Middle frontal gyrus (tissue), 1 donor: Measurements from ENCODE around the gene INSRR.

Experiments
- DNase-seq: peaks from one replicate; pipeline ENCODE4 v3.0.0-alpha.2; 2015; ENCODE audit warnings: low spot score; ENCODE audit errors: extremely low spot score

Gene INSRR

DNA sequence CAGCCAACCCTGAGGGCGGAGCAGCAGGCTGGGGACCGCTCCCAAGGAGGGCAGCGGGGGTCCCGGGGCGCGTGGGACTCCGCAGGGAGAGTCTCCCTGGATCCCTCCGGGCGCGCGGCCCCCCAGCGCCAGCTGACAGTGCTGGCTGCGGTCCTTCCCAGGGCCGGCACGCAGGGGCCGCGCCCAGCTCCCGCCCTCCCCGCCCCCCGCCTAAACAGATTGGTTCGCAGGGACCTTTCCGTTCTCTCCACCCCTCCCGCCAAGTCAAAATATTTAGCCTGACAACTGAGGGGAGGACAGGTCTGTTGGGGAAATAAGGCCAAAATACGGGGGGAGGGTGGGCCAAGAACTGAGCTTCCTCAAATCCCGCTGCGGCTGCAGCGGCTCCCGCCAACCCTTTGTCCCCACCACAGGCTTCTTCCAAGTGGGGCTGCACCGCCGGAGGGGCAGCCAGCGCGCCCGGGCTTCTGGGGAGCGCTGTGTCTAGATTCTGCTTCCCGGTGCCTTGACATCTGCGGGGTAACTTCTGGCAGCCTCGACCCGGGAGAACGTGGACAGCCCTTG is at the start of gene INSRR:
TSS of gene INSRR (minus strand) at position 159 of the 564 bp plus-strand sequence. CDS start 496 bp downstream, outside the sequence.
- DNase-seq, result no peak

DNA sequence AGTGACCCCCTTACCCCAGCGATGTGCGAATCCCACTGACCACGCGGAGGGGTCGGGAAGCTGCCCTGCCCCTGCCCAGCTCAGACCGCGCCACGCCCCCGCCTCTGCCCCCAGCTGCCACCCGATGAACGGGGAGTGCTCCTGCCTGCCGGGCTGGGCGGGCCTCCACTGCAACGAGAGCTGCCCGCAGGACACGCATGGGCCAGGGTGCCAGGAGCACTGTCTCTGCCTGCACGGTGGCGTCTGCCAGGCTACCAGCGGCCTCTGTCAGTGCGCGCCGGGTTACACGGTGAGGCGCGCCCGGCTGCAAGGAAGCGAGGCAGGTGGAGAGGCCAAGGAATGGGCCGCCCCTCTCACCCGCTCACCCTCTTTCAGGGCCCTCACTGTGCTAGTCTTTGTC is 49.6 kb upstream of the INSRR start:
- no peak for DNase-seq

DNA sequence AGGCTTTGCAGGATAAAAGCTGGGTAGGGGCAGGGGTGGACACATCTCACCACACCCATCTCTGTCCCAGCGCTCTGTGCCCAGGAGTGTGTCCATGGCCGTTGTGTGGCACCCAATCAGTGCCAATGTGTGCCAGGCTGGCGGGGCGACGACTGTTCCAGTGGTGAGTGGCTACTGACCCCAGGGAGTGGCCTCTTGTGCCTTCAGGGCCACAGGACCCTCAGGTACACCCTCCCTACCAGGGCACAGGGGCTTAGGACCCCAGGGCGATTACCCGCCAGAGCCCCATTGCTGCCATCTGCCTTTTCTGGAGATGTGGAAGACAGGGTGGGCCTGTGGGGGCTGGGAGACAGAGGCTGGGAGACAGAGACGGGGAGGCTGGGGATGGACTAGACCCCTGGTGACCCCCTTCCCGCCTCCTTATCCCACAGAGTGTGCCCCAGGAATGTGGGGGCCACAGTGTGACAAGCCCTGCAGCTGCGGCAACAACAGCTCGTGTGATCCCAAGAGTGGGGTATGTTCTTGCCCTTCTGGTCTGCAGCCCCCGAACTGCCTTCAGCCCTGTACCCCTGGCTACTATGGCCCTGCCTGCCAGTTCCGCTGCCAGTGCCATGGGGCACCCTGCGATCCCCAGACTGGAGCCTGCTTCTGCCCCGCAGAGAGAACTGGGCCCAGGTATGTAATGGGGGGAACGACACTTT is 47.4 kb upstream of the INSRR start:
- no peak for DNase-seq

DNA sequence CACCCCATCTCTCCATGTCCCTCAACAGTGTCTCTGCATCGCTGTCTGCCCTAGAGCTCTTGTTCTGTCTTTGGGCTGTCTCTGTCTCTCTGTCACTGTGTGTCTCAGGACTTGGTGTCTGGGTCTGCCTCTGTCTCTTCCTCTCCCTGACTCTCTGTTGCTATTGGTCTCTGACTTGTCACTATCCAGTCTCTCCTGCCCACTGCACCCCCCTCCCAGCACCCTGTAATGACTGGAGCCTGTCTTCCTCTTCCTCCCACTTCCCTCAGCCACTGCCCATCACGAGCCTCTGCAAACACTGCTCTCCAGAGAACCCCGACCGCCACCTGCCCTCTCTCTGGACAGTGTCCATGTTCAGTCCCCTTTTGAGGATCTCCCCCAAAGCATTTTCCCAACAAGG is 46.7 kb upstream of the INSRR start:
- DNase-seq, result no peak

DNA sequence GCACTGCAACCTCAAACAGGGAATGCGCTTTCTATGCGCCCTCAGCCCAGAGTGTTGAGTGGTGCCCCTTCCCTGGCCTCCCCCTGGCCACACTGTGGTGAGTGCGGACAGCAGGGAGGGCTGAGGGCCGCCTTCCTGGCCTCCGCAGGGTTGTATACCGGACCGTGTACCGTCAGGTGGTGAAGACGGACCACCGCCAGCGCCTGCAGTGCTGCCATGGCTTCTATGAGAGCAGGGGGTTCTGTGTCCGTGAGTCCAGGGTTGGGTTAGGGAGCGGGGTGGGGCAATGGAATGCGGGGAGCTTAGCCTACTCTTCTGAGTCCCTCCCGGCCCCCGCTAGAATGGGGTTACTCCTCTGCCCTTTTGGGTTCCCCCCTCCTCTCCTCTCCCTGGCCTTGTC is 46.3 kb upstream of the INSRR start:
- no peak for DNase-seq

DNA sequence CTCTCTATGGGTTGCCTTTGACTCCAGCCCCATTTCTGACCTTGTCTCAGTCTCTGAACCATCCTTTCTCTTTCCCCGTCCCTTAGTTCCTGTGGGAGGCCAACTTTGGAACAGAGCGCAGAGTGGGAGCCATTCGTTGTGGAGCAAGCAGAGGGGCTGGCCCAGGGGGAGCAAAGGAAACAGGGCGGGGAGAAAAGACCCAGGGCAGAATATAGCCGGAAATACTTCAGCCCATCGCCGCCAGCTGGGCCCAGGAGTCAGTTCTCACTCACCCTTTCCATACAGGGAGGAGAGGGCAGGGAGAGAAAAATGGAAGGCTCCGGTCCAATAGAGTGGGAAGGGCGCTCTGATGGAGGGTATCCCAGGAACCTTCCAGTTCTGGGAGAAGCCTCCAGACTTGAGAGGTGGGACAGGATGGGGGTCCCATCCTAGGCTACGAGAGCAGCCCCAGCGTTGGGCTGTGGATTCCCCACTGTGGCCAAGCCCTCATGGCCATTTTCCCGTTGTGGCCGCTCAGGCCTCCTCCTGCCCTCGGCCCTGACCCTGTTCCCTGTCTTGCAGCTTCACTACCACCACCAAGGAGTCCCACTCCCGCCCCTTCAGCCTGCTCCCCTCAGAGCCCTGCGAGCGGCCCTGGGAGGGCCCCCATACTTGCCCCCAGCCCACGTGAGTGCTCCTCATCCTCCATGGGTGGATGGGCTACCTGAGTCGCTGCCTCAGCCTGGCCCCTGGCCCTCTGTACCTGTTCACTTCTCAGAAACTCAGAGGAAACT is 45.5 kb upstream of the INSRR start:
- no peak for DNase-seq

DNA sequence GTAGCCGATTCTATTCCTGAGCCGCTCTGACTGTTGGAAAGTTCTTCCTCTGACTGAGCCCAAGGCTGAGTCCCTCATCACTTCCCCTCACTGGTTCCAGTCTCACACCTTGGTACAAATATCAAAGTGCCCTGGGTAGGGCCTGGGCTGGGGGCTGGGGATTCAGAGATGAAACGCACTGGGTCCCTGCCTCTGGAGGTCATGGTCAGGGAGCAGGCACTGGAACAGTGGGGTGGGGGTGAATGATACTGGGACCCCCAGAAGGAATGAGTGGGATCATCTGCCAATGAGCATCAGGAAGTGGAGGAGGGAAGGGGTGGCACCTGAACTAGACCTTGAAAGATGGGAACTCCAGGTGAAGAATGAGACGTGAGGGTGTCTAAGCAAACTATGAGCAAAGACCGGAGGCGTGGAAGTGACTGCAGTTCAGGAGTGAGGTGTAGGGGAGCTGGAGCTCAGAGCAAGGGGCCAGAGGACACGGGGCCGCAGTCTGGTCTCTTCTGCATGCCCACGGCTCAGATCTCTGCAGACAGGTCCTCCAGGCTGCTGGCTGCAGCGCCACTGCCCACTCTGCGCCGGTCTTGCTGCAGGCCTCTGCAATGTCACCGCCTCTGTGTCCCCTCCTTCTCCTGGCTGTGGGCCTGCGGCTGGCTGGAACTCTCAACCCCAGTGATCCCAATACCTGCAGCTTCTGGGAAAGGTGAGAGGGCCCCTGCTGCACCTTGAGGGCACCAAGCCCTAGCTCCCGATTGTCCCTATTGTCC is 44.6 kb upstream of the INSRR start:
- DNase-seq, result no peak

DNA sequence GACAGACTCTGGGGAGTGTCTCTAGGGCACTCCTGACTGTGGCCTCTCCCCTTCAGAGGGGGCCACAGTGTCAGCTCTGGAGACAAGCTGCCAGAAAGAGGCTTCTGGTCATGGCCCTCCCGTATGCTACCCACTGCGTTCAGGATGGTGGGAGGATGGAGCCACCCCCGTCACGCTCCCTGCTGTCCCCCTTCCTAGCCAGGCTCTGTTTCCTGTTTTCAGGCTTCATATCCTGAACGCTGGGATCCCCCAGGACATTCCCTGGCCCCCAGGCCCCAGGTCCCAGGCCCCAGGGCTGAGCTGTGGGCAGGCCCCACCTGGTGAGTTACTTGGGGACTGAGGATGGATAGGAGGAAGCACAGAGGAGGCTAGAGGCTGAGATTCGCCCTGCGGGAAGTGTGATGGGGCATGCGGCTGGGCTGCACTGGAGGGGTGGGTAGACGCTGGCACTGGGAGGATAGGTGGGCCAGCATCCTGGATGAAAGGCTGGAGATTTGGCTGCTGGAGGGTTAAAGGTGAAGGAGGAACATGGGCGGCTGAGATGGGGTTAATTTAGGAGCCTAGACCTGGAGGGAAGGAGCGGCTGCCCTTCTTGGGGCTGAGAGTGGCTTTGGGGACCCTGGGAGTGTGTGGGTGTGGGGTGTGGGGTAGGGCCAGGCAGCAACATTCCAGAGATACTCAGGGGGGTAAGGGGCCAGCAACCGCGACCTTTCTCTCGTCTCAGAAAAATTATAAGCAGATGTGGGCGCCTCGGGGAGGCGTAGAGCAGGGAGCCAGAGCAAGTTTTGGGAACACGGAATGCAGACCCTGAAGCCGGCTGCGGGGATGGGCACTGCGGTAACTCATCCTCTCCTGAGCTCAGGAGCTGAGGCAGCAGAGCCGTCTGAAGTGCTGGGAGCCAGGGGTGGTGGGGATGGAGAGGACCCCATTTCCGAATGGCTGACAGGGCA is 43.3 kb upstream of the INSRR start:
- no peak for DNase-seq

DNA sequence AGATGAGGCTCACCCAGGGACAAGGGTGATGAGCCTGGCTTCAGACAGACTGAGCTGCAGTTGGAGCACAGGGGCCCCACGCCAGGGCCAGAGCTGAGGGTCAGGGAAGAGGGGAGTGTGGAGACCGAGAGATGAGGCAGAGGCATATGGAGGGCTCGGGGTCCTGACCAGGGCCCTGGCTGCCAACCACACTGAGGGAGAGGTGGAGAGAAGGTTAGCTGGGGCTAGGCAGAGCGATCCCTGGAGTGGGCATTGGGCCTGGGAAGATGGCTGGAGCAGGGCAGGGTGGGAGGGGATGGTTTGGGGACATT is 42.6 kb upstream of the INSRR start:
- no peak for DNase-seq

DNA sequence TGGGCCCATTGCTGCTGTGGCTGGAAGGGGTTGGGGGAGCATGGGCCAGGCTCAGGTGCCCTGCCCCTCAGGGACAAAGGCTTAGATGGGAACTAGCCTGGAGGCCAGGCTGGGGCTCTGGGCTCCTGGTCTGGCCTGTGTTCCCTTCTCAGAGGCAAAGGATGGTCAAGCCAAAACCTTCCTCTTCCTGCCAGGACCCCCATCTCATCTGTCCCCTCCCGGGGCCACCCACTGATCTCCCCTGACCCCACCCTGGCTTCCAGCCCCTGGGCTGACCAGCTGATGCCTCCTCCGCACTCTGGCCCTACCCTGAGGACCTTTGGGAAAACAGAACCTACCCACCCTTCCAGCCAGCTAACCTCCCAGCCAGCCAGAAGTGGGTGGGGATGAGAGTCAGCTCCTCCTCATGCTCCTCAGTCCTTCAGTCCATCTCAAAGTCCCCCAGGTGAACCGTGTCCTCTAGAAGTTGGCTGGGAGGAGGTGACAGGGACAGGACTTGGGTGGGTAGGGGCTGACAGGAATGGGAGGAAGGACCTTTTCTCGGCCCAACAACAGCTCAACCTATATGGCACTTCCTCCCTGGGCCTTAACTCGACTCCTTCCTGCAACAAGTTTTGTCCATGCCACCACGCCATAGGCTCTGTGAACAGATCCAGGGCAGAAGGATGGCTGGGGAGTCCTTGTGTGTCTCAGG is 42.1 kb upstream of the INSRR start:
- DNase-seq, result no peak

DNA sequence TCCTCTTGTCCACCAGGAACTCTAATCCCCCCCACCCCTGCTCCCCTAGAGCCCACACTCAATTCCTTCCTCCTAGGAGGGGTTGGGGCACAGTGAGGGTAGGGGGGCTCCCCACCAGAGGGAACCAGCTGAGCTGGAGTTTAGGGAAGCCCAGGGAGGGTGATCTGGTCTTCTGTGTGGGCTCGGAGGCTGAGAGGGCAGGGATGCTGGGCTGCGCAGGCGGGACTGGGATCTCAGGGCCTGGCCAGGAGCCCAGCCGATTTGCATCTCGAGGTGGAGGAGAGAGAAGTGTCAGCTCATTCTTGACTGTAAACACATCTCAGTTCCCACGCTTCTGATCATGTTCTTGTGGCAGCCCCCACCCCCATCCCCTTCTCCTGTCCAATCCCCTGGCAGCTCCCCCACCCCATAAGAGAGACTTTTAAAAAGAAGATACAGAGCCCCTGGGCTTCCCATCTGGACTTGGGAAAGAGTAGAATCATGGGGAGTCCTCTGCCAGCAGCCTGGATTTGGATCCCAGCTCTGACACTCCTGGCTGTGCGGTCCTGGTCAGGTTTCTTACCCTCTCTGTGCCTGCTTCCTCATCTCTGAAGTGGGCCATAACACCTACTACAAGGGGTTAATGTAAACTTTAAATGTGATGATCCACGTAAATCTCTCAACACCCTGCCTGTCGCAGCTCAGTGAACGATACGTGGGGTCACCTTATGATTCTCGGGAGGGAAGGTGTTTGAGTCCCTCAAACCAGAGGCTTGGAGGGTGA is 41.2 kb upstream of the INSRR start:
- no peak for DNase-seq

DNA sequence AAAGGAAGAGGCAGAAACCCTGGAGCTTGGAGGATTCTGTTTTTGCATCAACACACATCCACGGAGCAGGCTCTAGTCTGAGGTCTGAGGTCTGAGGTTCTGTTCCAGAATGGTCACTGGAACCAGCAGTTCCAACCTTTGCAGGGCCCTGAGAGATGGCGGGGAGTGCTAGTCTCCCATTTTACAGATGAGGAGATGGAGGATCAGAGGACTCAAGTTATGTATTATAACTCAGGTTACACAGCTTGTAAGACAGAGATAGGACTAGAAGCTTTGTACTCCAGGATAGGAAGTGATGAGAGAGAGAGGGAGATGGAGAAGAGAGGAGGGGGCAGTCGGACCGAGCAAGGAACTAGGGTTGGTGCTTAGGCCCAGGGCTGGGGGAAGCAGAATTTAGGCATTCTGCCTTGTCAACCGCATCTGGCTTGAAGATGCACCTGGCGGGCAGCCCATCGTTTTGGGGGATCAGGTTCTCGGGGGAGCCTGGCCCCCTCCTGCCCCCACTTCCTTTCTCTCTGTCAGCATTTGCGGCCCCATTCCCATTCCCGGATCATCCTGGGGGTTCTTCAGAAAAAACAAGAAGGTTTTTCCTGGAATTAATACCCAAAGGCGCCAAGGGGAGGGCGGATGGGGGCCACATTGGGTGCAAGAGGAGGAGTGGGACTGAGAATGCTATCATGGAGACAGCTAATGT is 40.2 kb upstream of the INSRR start:
- no peak for DNase-seq

DNA sequence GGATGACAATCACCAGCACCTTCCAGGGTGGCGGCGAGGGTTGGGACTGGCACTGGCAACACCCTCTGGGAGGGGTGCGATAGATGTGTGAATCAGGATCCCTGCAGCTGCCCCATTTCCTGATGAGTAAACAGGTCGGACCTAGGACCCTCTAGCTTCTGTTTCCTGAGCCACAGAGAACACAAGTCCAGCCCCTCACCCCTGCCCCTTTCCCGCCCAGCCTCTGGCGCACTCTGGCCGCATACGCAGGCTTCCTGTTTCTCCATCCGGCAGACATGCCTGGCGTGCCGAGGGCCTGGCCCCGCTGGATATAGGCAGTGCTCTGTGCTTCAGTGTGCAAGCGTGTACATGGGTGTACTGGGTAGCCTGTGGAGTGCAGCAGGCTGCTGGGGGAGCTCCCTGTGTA is 39.2 kb upstream of the INSRR start:
- DNase-seq, result no peak

DNA sequence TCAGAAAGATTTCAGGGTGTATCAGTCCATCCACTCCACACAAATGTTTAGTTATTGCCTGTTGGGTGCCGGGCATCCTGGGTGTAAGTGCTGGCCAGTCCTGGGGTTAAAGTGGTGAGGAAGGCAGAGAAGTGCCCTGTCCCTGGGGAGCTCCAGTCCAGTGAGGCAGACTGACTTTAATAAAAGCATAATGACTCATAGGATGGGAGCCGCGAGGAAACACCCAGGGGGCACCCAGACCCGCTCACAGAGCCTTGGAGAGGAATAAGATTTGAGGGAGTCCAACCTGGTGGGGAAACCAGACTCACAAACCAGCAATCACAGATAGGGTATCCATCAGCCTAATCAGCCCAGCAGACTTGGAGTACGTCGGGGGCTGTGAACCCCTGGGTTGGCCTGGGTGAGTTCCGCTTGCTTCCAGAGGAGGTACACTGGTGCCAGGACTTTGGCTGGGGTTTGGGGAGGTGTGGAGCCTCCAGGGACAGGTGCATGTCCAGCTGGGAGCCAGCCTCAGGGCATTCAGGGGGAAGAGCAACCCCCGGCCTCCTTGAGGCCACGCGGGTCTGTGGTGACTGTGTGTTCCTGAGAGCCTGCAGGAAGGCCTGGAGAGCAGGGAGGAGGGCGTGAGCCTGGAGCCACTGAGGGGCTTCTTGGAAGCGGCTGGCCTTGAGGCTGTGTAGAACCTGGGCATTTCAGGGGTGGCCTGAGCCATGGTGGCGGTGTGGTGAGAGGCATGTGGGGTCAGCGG is 38.3 kb upstream of the INSRR start:
- no peak for DNase-seq

DNA sequence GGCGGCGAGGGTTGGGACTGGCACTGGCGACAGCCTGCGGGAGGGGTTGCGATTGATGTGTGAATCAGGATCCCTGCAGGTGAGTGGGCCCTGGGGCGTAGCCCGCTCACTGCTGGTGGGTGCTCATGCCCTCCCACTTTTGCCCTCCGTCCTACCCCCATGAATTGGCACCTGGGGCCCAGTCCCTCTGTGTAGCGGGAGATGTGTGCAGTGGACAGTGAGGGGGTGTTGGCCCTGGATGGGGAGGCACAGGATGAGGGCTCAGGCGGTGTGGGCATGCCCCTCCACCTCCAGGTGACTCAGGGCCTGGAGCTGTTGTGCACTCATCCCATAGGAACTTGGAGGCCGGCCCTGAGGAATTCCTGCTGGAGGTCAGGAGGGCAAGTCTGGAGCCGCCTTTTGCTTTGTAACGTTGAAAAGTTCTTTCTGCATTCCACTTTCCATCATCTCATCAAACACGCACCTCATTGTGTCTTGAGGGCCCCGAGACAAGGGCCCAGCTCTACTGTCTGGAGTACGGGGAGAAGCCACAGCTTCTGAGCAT is 37.6 kb upstream of the INSRR start:
- DNase-seq, result no peak

DNA sequence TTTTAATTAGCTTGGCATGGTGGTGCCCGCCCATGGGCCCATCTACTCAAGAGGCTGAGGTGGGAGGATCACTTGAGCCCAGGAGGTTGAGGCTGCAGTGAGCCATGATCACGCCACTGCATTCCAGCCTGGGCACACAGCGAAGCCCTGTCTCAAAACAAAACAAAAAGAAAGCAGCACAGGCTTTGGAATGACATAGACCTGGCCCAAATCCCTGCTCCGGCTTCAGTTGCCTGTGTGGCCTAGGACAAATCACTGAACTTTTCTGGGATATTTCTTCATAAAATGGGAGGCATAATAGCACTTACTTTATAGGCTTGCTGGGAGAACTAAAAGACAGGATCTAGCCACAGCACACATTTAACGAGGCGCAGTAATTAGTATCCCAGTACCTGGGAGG is 37.0 kb upstream of the INSRR start:
- no peak for DNase-seq

DNA sequence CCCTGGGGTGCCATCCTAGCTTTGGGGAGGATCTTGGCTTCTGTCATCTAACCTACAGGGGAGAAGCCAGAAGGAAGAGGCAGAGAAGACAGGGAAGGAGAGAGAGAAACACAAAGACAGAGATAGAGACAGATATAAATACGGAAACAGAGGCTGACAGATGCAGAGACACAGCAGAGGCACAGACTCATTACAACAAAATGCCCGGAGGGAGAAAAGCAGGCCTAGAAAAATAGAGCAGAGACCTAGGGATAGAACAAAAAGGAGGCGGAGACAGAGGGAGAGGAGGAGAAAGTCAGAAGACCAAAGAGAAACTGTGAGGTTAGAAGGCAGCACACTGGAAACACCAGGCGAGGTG is 36.5 kb upstream of the INSRR start:
- no peak for DNase-seq
